LNCaP clone FGC (cell line): ENCODE data around the gene RMRP.
A peak's percentile ranks its signal among the peaks of the same experiment; 100 is the strongest.

ENCODE experiments used
- DNase-seq: peaks from one replicate; pipeline ENCODE4 v3.0.0-alpha.2; 2011; ENCODE audit warnings: low read depth
- H3K4me3 ChIP-seq: 2 replicates; pipeline ENCODE4 v1.5.1; 2011; ENCODE audit warnings: mild to moderate bottlenecking, low read depth, low read length, control low read depth
- TF ChIP-seq, protein P1 (sequence below): IDR thresholded peaks from 2 replicates; pipeline ENCODE4 v1.5.1; 2012; ENCODE audit warnings: mild to moderate bottlenecking; ENCODE audit not compliant: control insufficient read depth, insufficient read depth; ENCODE audit errors: extremely low read depth

Gene RMRP

DNA sequence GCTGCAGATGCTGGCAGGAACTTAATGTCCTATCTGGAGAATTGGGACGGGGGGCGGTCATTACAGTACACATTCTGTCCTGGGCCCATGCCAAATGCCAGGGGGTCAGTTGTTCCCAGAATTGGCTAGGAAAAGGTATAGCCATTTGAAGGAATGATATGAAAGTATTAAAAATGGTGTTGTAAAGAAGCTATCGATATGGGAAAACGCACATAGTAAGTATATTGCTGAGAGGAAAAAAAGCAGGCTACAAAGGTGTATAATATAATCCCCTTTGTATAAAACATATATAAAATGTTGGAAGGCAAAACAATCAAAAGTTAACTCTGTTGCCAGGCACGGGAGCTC is 7.6 kb upstream of the RMRP start:
- DNase-seq = no peak
- H3K4me3 ChIP-seq = peak overlapping the region; percentile 83
- TF ChIP-seq, protein P1, sequence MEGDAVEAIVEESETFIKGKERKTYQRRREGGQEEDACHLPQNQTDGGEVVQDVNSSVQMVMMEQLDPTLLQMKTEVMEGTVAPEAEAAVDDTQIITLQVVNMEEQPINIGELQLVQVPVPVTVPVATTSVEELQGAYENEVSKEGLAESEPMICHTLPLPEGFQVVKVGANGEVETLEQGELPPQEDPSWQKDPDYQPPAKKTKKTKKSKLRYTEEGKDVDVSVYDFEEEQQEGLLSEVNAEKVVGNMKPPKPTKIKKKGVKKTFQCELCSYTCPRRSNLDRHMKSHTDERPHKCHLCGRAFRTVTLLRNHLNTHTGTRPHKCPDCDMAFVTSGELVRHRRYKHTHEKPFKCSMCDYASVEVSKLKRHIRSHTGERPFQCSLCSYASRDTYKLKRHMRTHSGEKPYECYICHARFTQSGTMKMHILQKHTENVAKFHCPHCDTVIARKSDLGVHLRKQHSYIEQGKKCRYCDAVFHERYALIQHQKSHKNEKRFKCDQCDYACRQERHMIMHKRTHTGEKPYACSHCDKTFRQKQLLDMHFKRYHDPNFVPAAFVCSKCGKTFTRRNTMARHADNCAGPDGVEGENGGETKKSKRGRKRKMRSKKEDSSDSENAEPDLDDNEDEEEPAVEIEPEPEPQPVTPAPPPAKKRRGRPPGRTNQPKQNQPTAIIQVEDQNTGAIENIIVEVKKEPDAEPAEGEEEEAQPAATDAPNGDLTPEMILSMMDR = no peak

DNA sequence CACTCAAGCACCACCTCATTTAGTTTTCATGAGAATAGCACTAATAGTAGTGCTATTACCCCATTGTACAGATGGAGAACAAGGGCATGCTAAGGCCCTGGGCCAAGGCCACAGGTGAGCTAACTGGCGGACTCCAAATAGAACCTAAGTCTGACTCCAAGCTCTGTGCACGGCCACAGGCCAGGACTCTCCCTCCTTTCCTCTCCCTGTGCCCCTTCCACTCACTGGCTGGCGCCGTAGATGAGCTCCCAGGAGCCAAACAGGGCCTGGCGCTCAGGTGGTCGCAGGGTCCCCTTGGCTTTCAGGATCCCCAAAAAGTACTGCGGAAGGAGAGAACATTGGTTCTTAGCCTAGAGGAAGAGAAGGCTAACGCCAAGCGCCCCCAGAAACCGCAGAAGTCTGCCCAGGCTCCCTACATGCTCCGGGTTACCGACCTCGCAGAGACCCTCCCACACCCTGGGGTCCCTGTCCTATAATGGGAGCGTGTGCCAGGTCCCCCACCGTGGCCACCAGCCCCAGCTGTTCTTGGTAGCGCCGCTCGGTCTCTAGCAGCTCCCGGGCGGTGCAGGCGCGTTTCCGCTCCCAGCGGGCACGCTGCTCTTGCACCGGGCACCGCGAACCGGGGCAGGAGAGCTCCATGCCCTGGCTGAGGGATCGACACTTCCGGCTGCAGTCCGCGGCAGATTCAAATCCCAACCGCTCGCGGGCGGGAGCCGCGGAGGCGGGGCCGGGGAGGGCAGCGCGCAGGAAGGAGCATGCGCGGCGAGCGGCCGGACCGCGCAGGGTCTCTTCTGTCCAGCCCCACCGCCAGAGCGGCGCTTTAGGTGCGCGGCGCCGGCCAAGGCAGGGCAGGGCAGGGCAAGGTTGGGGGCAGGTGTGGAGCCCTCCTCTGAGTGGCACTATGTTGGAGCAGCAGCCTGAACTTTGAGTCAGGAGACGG is 7.0 kb upstream of the RMRP start, which contains the start of gene ARHGEF39:
TSS of gene ARHGEF39 (minus strand) at position 665 of the 940 bp plus-strand sequence. CDS start at position 639, 26 bp downstream.
- DNase-seq = peak; percentile 40
- TF ChIP-seq, protein P1 = peak; percentile 57
- peak within 1 kb of the TSS; percentile 83 for H3K4me3 ChIP-seq

DNA sequence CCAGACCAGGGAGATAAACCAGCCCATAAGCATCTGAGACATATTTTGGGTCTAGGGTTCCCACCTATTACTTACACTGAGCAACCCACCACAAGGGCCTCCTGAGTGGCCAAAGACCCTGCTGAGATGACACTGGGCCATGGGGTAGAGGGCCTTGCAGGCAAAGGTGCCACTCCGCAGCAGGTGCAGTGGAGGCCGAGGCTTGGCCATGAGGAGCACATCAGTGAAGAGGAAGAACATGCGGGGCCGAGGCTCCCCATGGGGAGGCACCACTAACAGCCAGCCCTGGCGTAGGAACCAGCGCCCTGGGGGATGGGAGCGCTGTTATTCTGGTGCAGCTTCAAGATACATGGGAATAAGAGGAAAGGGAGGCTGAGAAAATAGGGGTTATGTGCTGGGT is 4.6 kb upstream of the RMRP start:
- TF ChIP-seq, protein P1 = no peak
- no peak for DNase-seq
- H3K4me3 ChIP-seq = no peak overlapping the region

DNA sequence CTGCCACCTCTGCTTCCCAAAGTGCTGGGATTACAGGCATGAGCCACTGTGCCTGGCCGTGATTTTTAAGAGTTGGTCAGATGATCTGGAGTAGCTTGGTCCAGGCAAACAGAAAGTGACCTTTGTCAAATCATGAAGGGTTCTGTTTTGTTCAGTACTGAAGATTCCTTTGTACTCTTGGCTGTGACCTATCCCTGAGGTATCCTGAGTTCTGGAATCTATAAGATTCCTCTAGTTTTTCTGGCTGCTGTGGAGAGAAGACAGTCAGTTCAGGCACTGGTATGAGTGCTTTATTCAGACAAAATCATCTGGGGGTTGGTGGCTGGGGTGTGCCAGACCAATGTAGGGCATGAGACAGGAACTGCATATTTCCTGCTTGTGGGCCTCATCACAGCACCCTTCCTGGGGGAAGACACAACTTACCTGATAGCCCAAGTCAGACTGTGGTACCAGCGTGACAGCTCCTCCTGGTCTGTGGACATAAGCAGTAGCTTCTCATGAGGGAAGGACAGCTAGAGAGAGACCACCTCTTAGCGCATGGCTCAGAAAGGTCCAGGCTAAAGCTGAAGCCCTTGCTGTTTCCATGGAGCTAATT is 4.0 kb upstream of the RMRP start:
- no peak for DNase-seq
- TF ChIP-seq, protein P1 = no peak
- H3K4me3 ChIP-seq = no peak overlapping the region

DNA sequence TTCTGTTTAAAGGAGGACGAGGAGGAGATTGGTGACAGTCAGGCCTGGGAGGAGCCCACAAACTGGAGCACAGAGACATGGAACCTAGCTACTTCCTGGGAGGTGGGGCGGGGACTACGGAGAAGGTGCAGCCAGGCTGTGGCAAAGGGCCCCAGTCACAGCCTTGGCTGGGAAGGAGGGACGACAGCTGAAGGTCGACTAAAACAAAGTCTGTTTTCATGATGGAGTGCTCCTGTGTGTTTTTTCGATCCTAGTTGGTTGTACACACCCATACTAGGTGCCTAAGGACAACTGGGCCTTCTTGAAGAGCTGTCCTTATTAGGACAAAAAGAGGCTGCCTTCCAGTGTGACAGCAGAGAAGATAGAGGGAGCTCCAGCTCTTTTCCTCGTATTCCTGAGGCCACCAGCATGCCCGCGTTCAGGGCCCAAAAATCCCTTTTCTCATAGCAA is 3.2 kb upstream of the RMRP start:
- DNase-seq = no peak
- no peak overlapping the region for H3K4me3 ChIP-seq
- TF ChIP-seq, protein P1 = 0 out of 2 replicates have a peak, but pooled peaks have one; percentile 6

DNA sequence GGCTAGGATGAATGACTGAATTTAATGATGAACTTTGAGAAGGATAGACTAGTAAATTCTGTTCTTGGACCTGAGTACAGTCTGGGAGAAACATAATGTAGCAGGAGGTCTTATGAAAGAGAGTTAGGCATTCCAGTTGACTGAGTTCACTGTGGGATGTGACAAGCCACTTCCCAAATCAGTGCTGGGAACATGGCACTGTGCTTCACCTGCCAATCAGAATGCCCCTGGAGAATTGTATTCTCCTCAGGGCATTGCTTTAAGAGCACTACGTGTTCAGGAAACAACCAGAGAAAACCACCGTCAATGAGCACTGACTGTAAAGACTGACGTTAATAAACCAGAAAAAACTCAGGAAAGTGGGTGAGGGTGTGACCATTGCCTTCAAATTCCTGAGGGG is 1.5 kb upstream of the RMRP start:
- TF ChIP-seq, protein P1 = no peak
- DNase-seq = no peak
- peak overlapping the region; percentile 71 for H3K4me3 ChIP-seq
